Measurements from ENCODE around the gene SPEN.

- TF ChIP-seq EZH2 (IDR thresholded peaks at IDR 0.05; ENCODE audit: borderline replicate concordance, low read length) (no peak), CTCF (IDR thresholded peaks at IDR 0.05; ENCODE audit: low read length) (no peak)
These were observed 5.4 kb downstream of the SPEN start for GRCh38 chr1:15852828-15853302.
